ENCODE data around the gene EZH1. TPM values are rescaled to one million over a fixed set of nuclear protein-coding genes. Genes with fewer than 3 reads are reported as not detected.

Gene EZH1
- total and polyA plus RNA-seq, 2 of the 4 experiments (the other 2 are of a cell fraction): 17.6 to 27.3 TPM

DNA sequence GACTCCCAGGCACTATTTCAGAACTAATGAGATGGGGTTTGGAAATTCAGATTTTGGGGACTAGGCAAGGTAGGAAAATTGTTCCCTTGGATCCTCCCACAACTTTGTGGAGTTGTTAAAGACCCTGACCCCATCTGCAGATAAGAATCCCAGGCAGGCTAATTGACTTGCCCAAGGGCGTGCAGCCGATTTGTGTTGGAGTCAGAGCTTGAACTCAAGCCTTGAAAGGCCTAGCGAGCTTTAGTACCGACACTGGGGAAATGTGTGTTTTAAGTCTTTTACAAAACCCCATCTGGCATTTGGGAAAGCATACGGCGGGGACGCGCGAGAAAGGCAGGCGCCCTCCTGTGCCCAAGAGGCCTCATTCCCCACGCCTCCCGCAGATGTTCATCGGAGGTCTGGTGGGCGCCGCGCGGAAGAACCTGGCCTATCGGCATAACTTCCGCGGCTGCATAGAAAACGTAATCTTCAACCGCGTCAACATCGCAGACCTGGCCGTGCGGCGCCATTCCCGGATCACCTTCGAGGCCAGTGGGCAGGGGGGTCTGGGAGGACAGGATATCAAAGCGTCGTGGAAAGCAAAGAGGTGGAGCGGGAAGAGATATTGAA is 58.2 kb downstream of the EZH1 start:
- Histone ChIP-seq H3K9me3 (ENCODE audit: control insufficient read depth, insufficient read depth, low read length) (no peaks in the 10 kb centered on the region), H3K36me3 (ENCODE audit: control insufficient read depth, insufficient read depth, low read length) (peaks cover 59% of the 10 kb centered on the region), H3K27ac (ENCODE audit: insufficient read depth, low read length) (no peak overlapping the region), H2BK5ac (ENCODE audit: low read depth, low read length, poor library complexity, severe bottlenecking) (no peak overlapping the region), H3K4me3 (ENCODE audit: insufficient read depth, low read depth, low read length) (no peak overlapping the region), H3K79me1 (ENCODE audit: low read depth in 1 of 2, low read length in 2 of 2) (peaks cover 4 to 23% of the 10 kb centered on the region in 2 experiments), H3K4me2 (ENCODE audit: low read depth, low read length) (no peak overlapping the region), H2AK9ac (replicated peaks; ENCODE audit: low read depth, low read length, poor library complexity) (no peak overlapping the region), H4K20me1 (ENCODE audit: insufficient read depth, low read length) (0 out of 2 replicates have a peak, but pooled peaks cover 8% of the 10 kb centered on the region), H2BK120ac (ENCODE audit: low read depth, low read length) (no peak overlapping the region), H3K9ac (ENCODE audit: low read depth, low read length) (no peak overlapping the region), H3K4ac (ENCODE audit: low read depth, low read length) (no peak overlapping the region), H3K9me1 (ENCODE audit: insufficient read depth, low read length) (peaks cover 13% of the 10 kb centered on the region), H3K4me1 (ENCODE audit: control insufficient read depth, insufficient read depth, low read length) (peaks cover 5% of the 10 kb centered on the region; the same call in 1 of the 2 replicates), H3K14ac (replicated peaks; ENCODE audit: low read depth, low read length) (no peak overlapping the region), H2BK15ac (ENCODE audit: low read depth, low read length) (no peak overlapping the region), H3K18ac (ENCODE audit: low read depth, low read length) (no peak overlapping the region), H2BK20ac (ENCODE audit: low read depth, low read length) (no peak overlapping the region), H3K23ac (ENCODE audit: low read depth, low read length) (no peak overlapping the region), H4K91ac (ENCODE audit: insufficient read depth, low read depth, low read length) (no peak overlapping the region), H2AFZ (replicated peaks; ENCODE audit: low read length, poor library complexity) (no peak overlapping the region), H4K8ac (ENCODE audit: low read depth in 2 of 2, low read length in 2 of 2) (no peak overlapping the region), H2AK5ac (ENCODE audit: low read depth, low read length) (no peak overlapping the region), H4K5ac (ENCODE audit: low read depth, low read length) (no peak overlapping the region), H3K56ac (ENCODE audit: extremely low read depth, insufficient read depth, low read length) (no peak overlapping the region), H3K27me3 (ENCODE audit: control insufficient read depth, insufficient read depth, low read length) (no peaks in the 10 kb centered on the region)
- in situ Hi-C loops (cut with MboI; ENCODE audit: low sequenced_read_pairs): loop anchor here (25.0 kb wide), 1 partner anchor 626 kb away; no protein-coding TSS in a partner anchor
- ATAC-seq (ENCODE audit: low read depth): no peak
- TF ChIP-seq CEBPB (IDR thresholded peaks at IDR 0.05; ENCODE audit: low read depth, low read length): no peak
- no peak for TF ChIP-seq CHD1 (IDR thresholded peaks at IDR 0.05; ENCODE audit: low read depth, low read length)
- TF ChIP-seq, protein P1, sequence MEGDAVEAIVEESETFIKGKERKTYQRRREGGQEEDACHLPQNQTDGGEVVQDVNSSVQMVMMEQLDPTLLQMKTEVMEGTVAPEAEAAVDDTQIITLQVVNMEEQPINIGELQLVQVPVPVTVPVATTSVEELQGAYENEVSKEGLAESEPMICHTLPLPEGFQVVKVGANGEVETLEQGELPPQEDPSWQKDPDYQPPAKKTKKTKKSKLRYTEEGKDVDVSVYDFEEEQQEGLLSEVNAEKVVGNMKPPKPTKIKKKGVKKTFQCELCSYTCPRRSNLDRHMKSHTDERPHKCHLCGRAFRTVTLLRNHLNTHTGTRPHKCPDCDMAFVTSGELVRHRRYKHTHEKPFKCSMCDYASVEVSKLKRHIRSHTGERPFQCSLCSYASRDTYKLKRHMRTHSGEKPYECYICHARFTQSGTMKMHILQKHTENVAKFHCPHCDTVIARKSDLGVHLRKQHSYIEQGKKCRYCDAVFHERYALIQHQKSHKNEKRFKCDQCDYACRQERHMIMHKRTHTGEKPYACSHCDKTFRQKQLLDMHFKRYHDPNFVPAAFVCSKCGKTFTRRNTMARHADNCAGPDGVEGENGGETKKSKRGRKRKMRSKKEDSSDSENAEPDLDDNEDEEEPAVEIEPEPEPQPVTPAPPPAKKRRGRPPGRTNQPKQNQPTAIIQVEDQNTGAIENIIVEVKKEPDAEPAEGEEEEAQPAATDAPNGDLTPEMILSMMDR (conservative IDR thresholded peaks at IDR 0.05; ENCODE audit: low read depth, low read length): no peak
- TF ChIP-seq POLR2A (IDR thresholded peaks at IDR 0.05; ENCODE audit: low read depth, low read length): no peak
- no peak for TF ChIP-seq MAZ (IDR thresholded peaks at IDR 0.05; ENCODE audit: borderline replicate concordance, low read depth, low read length)
- TF ChIP-seq RCOR1 (IDR thresholded peaks at IDR 0.05; ENCODE audit: insufficient replicate concordance, low read length): no peak
- TF ChIP-seq, protein P2, sequence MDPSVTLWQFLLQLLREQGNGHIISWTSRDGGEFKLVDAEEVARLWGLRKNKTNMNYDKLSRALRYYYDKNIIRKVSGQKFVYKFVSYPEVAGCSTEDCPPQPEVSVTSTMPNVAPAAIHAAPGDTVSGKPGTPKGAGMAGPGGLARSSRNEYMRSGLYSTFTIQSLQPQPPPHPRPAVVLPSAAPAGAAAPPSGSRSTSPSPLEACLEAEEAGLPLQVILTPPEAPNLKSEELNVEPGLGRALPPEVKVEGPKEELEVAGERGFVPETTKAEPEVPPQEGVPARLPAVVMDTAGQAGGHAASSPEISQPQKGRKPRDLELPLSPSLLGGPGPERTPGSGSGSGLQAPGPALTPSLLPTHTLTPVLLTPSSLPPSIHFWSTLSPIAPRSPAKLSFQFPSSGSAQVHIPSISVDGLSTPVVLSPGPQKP (IDR thresholded peaks at IDR 0.05; ENCODE audit: borderline replicate concordance, low read depth, low read length): no peak
- no peak for TF ChIP-seq BHLHE40 (IDR thresholded peaks at IDR 0.05; ENCODE audit: low read depth, low read length)
- TF ChIP-seq RAD21 (IDR thresholded peaks at IDR 0.05; ENCODE audit: low read length): no peak
- no peak for TF ChIP-seq FOS (IDR thresholded peaks at IDR 0.05; ENCODE audit: low read depth, low read length)
- TF ChIP-seq, protein P3, sequence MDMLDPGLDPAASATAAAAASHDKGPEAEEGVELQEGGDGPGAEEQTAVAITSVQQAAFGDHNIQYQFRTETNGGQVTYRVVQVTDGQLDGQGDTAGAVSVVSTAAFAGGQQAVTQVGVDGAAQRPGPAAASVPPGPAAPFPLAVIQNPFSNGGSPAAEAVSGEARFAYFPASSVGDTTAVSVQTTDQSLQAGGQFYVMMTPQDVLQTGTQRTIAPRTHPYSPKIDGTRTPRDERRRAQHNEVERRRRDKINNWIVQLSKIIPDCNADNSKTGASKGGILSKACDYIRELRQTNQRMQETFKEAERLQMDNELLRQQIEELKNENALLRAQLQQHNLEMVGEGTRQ (IDR thresholded peaks at IDR 0.05; ENCODE audit: low read depth, low read length): no peak
- no peak for TF ChIP-seq NFE2L2 (IDR thresholded peaks at IDR 0.05; ENCODE audit: low read depth, low read length)
- TF ChIP-seq SMC3 (IDR thresholded peaks at IDR 0.05; ENCODE audit: low read depth, low read length): no peak
- intact Hi-C loops (cut with micrococcal nuclease): no loop called here
- BruUV-seq (replicated peaks): no TSS peak
- ChIA-PET CTCF (no interaction called here), POLR2A (ENCODE audit: unreplicated experiment) (no interaction called here)
- no peak for DNase-seq
- dilution Hi-C loops (cut with HindIII; ENCODE audit: low sequenced_read_pairs, unreplicated experiment): no loop called here
- WGBS, 2 experiments (ENCODE audit: extremely low coverage in 2 of 2, insufficient read length in 1 of 2): 82% methylated on average over 24 of the region's 32 CpGs; no CpG with 5 or more reads in 1 of the 2 experiments

Data from IMR-90 (cell line).